Fibroblast of lung (primary cell): Measurements from ENCODE around the gene OLA1.

Source experiments
- CTCF ChIP-seq, 2 donors: IDR thresholded peaks in 1 of 2; conservative IDR thresholded peaks in 1 of 2; 1 replicate in 1 of 2; 2 replicates in 1 of 2; pipeline ENCODE4 v1.5.1; 2011 to 2012; ENCODE audit warnings: low read length in 2 of 2, control low read depth in 1 of 2, inconsistent platforms in 1 of 2, low read depth in 1 of 2, mild to moderate bottlenecking in 1 of 2
- EZH2 ChIP-seq: IDR thresholded peaks from 2 replicates; pipeline ENCODE4 v1.5.1; 2012; ENCODE audit warnings: low read length, control low read depth, mild to moderate bottlenecking; ENCODE audit errors: missing control alignments

GRCh38 chr2:174245065-174245464, 3.3 kb downstream of the OLA1 start:
- no peak for TF ChIP-seq CTCF (conservative IDR thresholded peaks at IDR 0.05 in 1 of 2, IDR thresholded peaks at IDR 0.05 in 1 of 2; ENCODE audit: low read depth in 1 of 2, low read length in 2 of 2)
- TF ChIP-seq EZH2, result no peak
